Measurements from ENCODE around the gene DGKI.
"Not testable (repeated sequence)": the region's sequence is repeated elsewhere in the genome, so short reads cannot be mapped to it uniquely, and the experiment has no call there.

GRCh38 chr7:137448572-137448971 lies 398.2 kb downstream of the DGKI start:
- TF ChIP-seq CTCF (conservative IDR thresholded peaks at IDR 0.05; ENCODE audit: low read length); EZH2phosphoT487 (IDR thresholded peaks at IDR 0.05; ENCODE audit: borderline replicate concordance, low read depth, low read length): not testable (repeated sequence)
